K562 (cell line): ENCODE results near the gene ADAMTS14. TPM values are rescaled to one million over a fixed set of nuclear protein-coding genes. Genes with fewer than 3 reads are reported as not detected.

Experiments
- ATAC-seq: fragments of 200-7000 bp; cut with Tn5 transposase; 3 replicates; pipeline ENCODE4 v1.9.1; 2020; ENCODE audit warnings: moderate library complexity
- BruUV-seq: library from RNA; stranded (reverse); fragments of 400-500 nt; replicated peaks from 2 replicates; lab custom pipeline; 2021; lab: Mats Ljungman, UMichigan
- CTCF ChIA-PET: fragments of 300-600 bp; formaldehyde crosslinking; extraction: SDS; loops from one replicate; lab custom pipeline; 2021; ENCODE audit warnings: low intra/inter-chr PET ratio; lab: Yijun Ruan, JAX
- POLR2A ChIA-PET: fragments of 300-600, 350-650 bp; sonication (Branson Sonifier 250); formaldehyde crosslinking; extraction: SDS; loops from one replicate; lab custom pipeline; 2021; ENCODE audit warnings: antibody characterized with exemption, inconsistent platforms; lab: Yijun Ruan, JAX
- DNase-seq, 4 experiments: peaks; one replicate each; pipeline versions ENCODE4 v3.0.0 to v3.0.0-alpha.2; 2011 to 2018; ENCODE audit warnings: low spot score in 3 of 4, mixed read lengths in 3 of 4; ENCODE audit errors: extremely low read depth in 1 of 4
- FAIRE-seq: peaks from 2 replicates; lab custom pipeline; 2011; peaks lifted over from hg19 to GRCh38; lab: Jason Lieb, UNC
- H2AFZ ChIP-seq: 2 replicates; pipeline ENCODE4 v1.6.0; 2011; ENCODE audit warnings: low read depth, low read length, control low read depth, inconsistent platforms
- H3K27ac ChIP-seq: fragments of 200-600 bp; 3 replicates; pipeline ENCODE4 v1.8.0; 2011; ENCODE audit warnings: low read depth, mild to moderate bottlenecking, control low read depth, inconsistent platforms, low read length, moderate library complexity, mixed read lengths; ENCODE audit errors: extremely low read depth
- H3K27me3 ChIP-seq, 2 experiments: fragments of 300-600 bp in 1 of 2; 2 replicates in 1 of 2; 3 replicates in 1 of 2; pipeline versions ENCODE4 v1.6.0 to v1.8.0; 2011; ENCODE audit warnings: inconsistent platforms in 2 of 2, low read length in 2 of 2, mild to moderate bottlenecking in 1 of 2, mixed read lengths in 1 of 2, moderate library complexity in 1 of 2; ENCODE audit not compliant: control insufficient read depth in 2 of 2, insufficient read depth in 2 of 2
- H3K36me3 ChIP-seq: fragments of 300-600 bp; 3 replicates; pipeline ENCODE4 v1.8.0; 2011; ENCODE audit warnings: mild to moderate bottlenecking, low read length, inconsistent platforms; ENCODE audit not compliant: control insufficient read depth, insufficient read depth
- H3K4me1 ChIP-seq, 2 experiments: fragments of 200-600 bp in 1 of 2; replicated peaks in 1 of 2; 2 replicates in 1 of 2; 3 replicates in 1 of 2; pipeline versions ENCODE4 v1.5.1 to v1.8.0; 2011; ENCODE audit warnings: inconsistent platforms in 2 of 2, low read length in 2 of 2, mild to moderate bottlenecking in 1 of 2, mixed read lengths in 1 of 2, moderate library complexity in 1 of 2; ENCODE audit not compliant: control insufficient read depth in 2 of 2, insufficient read depth in 2 of 2
- H3K4me2 ChIP-seq: 2 replicates; pipeline ENCODE4 v1.6.1; 2011; ENCODE audit warnings: low read length, control low read depth, inconsistent platforms, mixed read lengths; ENCODE audit not compliant: insufficient read depth
- H3K4me3 ChIP-seq: fragments of 200-600 bp; sonication (generic), shearing (Covaris generic); 2 replicates; pipeline ENCODE4 v1.5.1; 2016; ENCODE audit warnings: control low read depth, inconsistent platforms
- H3K79me2 ChIP-seq: fragments of 200-600 bp; 3 replicates; pipeline ENCODE4 v1.8.0; 2011; ENCODE audit warnings: low read length, inconsistent platforms; ENCODE audit not compliant: control insufficient read depth, insufficient read depth
- H3K9ac ChIP-seq, 2 experiments: 2 replicates each; pipeline versions ENCODE4 v1.6.0 to v1.6.1; 2011; ENCODE audit warnings: low read depth in 2 of 2, low read length in 2 of 2, control low read depth in 1 of 2, inconsistent platforms in 1 of 2, mild to moderate bottlenecking in 1 of 2, mixed read lengths in 1 of 2; ENCODE audit not compliant: insufficient read depth in 1 of 2
- H3K9me1 ChIP-seq: one replicate; pipeline ENCODE4 v1.6.0; 2011; ENCODE audit warnings: inconsistent platforms, mild to moderate bottlenecking, low read length, moderate library complexity; ENCODE audit not compliant: control insufficient read depth, insufficient read depth
- H3K9me3 ChIP-seq: replicated peaks from 2 replicates; pipeline ENCODE4 v1.5.1; 2011; ENCODE audit warnings: low read depth, low read length, inconsistent platforms; ENCODE audit not compliant: control insufficient read depth, insufficient read depth
- H4K20me1 ChIP-seq: replicated peaks from 2 replicates; pipeline ENCODE4 v1.6.1; 2011; ENCODE audit warnings: low read length, inconsistent platforms, mixed read lengths; ENCODE audit not compliant: control insufficient read depth, insufficient read depth
- CHD1 ChIP-seq: fragments of 200-600 bp; sonication (generic); IDR thresholded peaks from one replicate; pipeline ENCODE4 v1.6.1; 2012; ENCODE audit warnings: mild to moderate bottlenecking, moderate library complexity, low read length, inconsistent platforms
- EP300 ChIP-seq: IDR thresholded peaks from 2 replicates; pipeline ENCODE4 v1.6.1; 2012; ENCODE audit warnings: low read length, improper control_type of control experiment
- ETS2 ChIP-seq: IDR thresholded peaks from 2 replicates; pipeline ENCODE4 v1.6.1; 2016; ENCODE audit warnings: borderline replicate concordance, missing genetic modification characterization, mild to moderate bottlenecking, moderate library complexity, missing compliant biosample characterization; ENCODE audit not compliant: poor library complexity, severe bottlenecking
- GATA2 ChIP-seq: sonication (generic); formaldehyde crosslinking; IDR thresholded peaks from 2 replicates; pipeline ENCODE4 v1.4.0; 2020; ENCODE audit warnings: mild to moderate bottlenecking, missing genetic modification reagents
- MCM2 ChIP-seq: fragments of 450-650 bp; IDR thresholded peaks from 2 replicates; pipeline ENCODE4 v1.6.1; 2017; ENCODE audit warnings: low read depth, mild to moderate bottlenecking
- PHB ChIP-seq: fragments of 250-450 bp; sonication (Bioruptor Pico); IDR thresholded peaks from 2 replicates; pipeline ENCODE4 v1.5.0; 2021
- RBM39 ChIP-seq: fragments of 200-400 bp; formaldehyde crosslinking; optimal IDR thresholded peaks from 2 replicates; pipeline ENCODE3; 2018; ENCODE audit warnings: low read depth, low read length
- SMAD3 ChIP-seq: fragments of 450-650 bp; formaldehyde crosslinking; conservative IDR thresholded peaks from 2 replicates; pipeline ENCODE4 v1.4.0; 2020; ENCODE audit warnings: mild to moderate bottlenecking
- SMAD4 ChIP-seq: fragments of 250-450 bp; sonication (Bioruptor Pico); conservative IDR thresholded peaks from 2 replicates; pipeline ENCODE4 v1.8.0; 2021; ENCODE audit warnings: inconsistent platforms, mild to moderate bottlenecking, moderate library complexity
- TAF15 ChIP-seq: fragments of 200-400 bp; formaldehyde crosslinking; IDR thresholded peaks from 2 replicates; pipeline ENCODE4 v1.6.1; 2017; ENCODE audit warnings: mild to moderate bottlenecking, low read depth, low read length, moderate library complexity
- TBL1XR1 ChIP-seq, 2 experiments: IDR thresholded peaks; 2 replicates each; pipeline ENCODE4 v1.6.1; 2012; ENCODE audit warnings: improper control_type of control experiment in 2 of 2, low read length in 2 of 2, mild to moderate bottlenecking in 1 of 2
- TCF3 ChIP-seq: sonication (generic); formaldehyde crosslinking; IDR thresholded peaks from 2 replicates; pipeline ENCODE4 v1.4.0; 2020; ENCODE audit warnings: mild to moderate bottlenecking, missing genetic modification reagents
- ZBTB49 ChIP-seq: sonication (generic); formaldehyde crosslinking; IDR thresholded peaks from 2 replicates; pipeline ENCODE4 v1.8.0; 2022; ENCODE audit warnings: missing genetic modification reagents, mild to moderate bottlenecking, borderline replicate concordance
- ZNF668 ChIP-seq: fragments of 250-450 bp; sonication (Bioruptor Pico); IDR thresholded peaks from 2 replicates; pipeline ENCODE4 v1.8.0; 2022; ENCODE audit warnings: mild to moderate bottlenecking, inconsistent platforms
- ZNF77 ChIP-seq: fragments of 250-450 bp; sonication (Bioruptor Pico); IDR thresholded peaks from 2 replicates; pipeline ENCODE4 v1.5.0; 2020
- WGBS: fragments of 100-300 bp; shearing (Covaris generic); methylation state at CpG from one replicate; pipeline ENCODE4 v1.1.6; 2016; ENCODE audit warnings: low coverage, mixed read lengths; ENCODE audit not compliant: insufficient coverage; ENCODE audit errors: missing lambda C conversion rate; 5-methylcytosine and 5-hydroxymethylcytosine counted together
- in situ Hi-C: fragments of 300-500 bp; cut with MboI; formaldehyde crosslinking; loops from 4 replicates; pipeline ENCODE4 v1.15.0; 2018; ENCODE audit warnings: inconsistent platforms, mixed read lengths
- intact Hi-C: fragments of 100-400 bp; cut with micrococcal nuclease; formaldehyde crosslinking; loops from 2 replicates; pipeline ENCODE4 v1.14.2; 2022
- polyA plus RNA-seq, 8 experiments: library from polyadenylated mRNA; depleted of rRNA in 4 of 8; stranded (reverse) in 5 of 8; unstranded in 3 of 8; fragments of >200 nt; fragmentation: Nextera tagmentation in 2 of 8; fragmentation: Illumina TruSeq in 1 of 8; extraction: Ambion mirVana in 2 of 8; extraction: Trizol in 1 of 8; gene quantifications; 2 replicates each; pipeline versions ENCODE4 v1.2.1 to v1.2.3, GENCODE V29; 2011 to 2014; ENCODE audit warnings: inconsistent platforms in 1 of 8, missing spikeins in 1 of 8
- total RNA-seq, 7 experiments: library from RNA; depleted of rRNA in 6 of 7; stranded (reverse); fragments of >200 nt in 6 of 7; fragmentation: Illumina TruSeq in 2 of 7; extraction: Trizol in 2 of 7; gene quantifications; 2 replicates each; pipeline versions ENCODE4 v1.2.1 to v1.2.3, GENCODE V29; 2011 to 2021; ENCODE audit warnings: low replicate concordance in 1 of 7
- TF ChIP-seq, protein P1 (sequence below): IDR thresholded peaks from 2 replicates; pipeline ENCODE4 v1.6.1; 2011; ENCODE audit not compliant: insufficient read length; ENCODE audit errors: extremely low read depth
- TF ChIP-seq, protein P2 (sequence below), 2 experiments: fragments of 450-650 bp in 1 of 2; sonication (generic) in 1 of 2; formaldehyde crosslinking in 1 of 2; IDR thresholded peaks in 1 of 2; conservative IDR thresholded peaks in 1 of 2; 2 replicates each; pipeline versions ENCODE4 v1.6.1 to v1.8.1; 2016 to 2023; ENCODE audit warnings: mild to moderate bottlenecking in 2 of 2, moderate library complexity in 2 of 2, inconsistent platforms in 1 of 2, missing genetic modification reagents in 1 of 2

ADAMTS14 gene
- total and polyA plus RNA-seq, 9 of the 15 experiments (the other 6 are each of a cell fraction or from before 2014, with no cell fraction given): 0.04 to 37.4 (median 15.9) TPM

DNA sequence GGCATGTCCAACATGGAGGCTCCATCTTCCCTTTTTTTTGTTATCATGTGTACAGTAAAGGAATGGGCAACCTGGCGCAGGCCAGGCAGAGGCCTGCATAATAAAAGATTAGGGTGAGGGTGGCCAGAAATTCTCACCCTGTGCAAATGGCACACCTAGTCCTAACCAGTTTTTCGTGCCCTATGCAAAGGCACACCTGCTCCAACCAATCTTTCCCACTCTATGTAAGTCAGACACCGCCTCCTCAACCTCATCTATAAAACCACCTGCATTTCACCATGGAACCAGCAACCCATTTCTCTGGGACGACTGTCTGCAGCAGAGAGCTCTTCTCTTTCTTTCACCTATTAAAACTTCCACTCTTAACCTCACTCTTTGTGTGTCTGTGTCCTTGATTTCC is 96.8 kb downstream of the ADAMTS14 start:
- 19% methylated on average over 4 of the region's 4 CpGs for WGBS
- no peak overlapping the region for H3K4me2 ChIP-seq
- ATAC-seq: no peak
- in situ Hi-C loops (no loop called here), intact Hi-C loops (no loop called here)
- no peaks in the 10 kb centered on the region; a peak in 1 of 5 replicates for H3K27me3 ChIP-seq
- no peaks in the 10 kb centered on the region for H3K79me2 ChIP-seq
- no peaks in the 10 kb centered on the region for H3K36me3 ChIP-seq
- DNase-seq: no peak
- no peaks in the 10 kb centered on the region; the same call in 1 of the 2 replicates for H4K20me1 ChIP-seq
- no peak for FAIRE-seq
- H3K9me3 ChIP-seq: peaks cover 11% of the 10 kb centered on the region
- H3K4me3 ChIP-seq: no peak overlapping the region
- POLR2A ChIA-PET: interaction anchor here (0.6 to 1.1 kb wide), 3 partner anchors 9 to 125 kb away, joined by 3 read pairs; no protein-coding TSS in a partner anchor
- CTCF ChIA-PET: no interaction called here
- peaks cover 0 to 4% of the 10 kb centered on the region in 2 experiments; a peak in 2 of 5 replicates for H3K4me1 ChIP-seq
- H3K27ac ChIP-seq: no peak overlapping the region
- H3K9me1 ChIP-seq: no peaks in the 10 kb centered on the region
- no peak overlapping the region for H3K9ac ChIP-seq
- no peak overlapping the region for H2AFZ ChIP-seq
- no TSS peak for BruUV-seq
- TF ChIP-seq ZNF77 (no peak), ZBTB49 (no peak), TAF15 (no peak), PHB (CRISPR knock-in tag) (no peak), SMAD3 (CRISPR knock-in tag) (no peak), CHD1 (no peak), TBL1XR1 (IDR thresholded peaks at IDR 0.05; ENCODE audit: low read length in 2 of 2) (no peak), TCF3 (no peak), ZNF668 (no peak), ETS2 (tag) (no peak), SMAD4 (CRISPR knock-in tag) (no peak), MCM2 (no peak), EP300 (no peak), RBM39 (no peak), GATA2 (CRISPR knock-in tag) (no peak)
- TF ChIP-seq, protein P1, sequence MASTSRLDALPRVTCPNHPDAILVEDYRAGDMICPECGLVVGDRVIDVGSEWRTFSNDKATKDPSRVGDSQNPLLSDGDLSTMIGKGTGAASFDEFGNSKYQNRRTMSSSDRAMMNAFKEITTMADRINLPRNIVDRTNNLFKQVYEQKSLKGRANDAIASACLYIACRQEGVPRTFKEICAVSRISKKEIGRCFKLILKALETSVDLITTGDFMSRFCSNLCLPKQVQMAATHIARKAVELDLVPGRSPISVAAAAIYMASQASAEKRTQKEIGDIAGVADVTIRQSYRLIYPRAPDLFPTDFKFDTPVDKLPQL: no peak
- TF ChIP-seq, protein P2, sequence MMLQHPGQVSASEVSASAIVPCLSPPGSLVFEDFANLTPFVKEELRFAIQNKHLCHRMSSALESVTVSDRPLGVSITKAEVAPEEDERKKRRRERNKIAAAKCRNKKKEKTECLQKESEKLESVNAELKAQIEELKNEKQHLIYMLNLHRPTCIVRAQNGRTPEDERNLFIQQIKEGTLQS (IDR thresholded peaks at IDR 0.05): no peak
- TF ChIP-seq, protein P2 (CRISPR knock-in tag; conservative IDR thresholded peaks at IDR 0.05): no peak
